Measurements from ENCODE around the gene PTTG1IP.
"Not testable (repeated sequence)": the region's sequence is repeated elsewhere in the genome, so short reads cannot be mapped to it uniquely, and the experiment has no call there.

Gene PTTG1IP

GRCh38 chr21:44883250-44883649 lies 9.8 kb upstream of the PTTG1IP start:
- no peak for DNase-seq (ENCODE audit: low read depth in 2 of 2, low spot score in 1 of 2)

GRCh38 chr21:44881198-44881872 lies 7.8 kb upstream of the PTTG1IP start:
- DNase-seq (ENCODE audit: low read depth in 2 of 2, low spot score in 1 of 2): no peak

GRCh38 chr21:44880405-44881197 lies 7.1 kb upstream of the PTTG1IP start:
- no peak for DNase-seq (ENCODE audit: low read depth in 2 of 2, low spot score in 1 of 2)

- DNase-seq (ENCODE audit: low read depth in 2 of 2, low spot score in 1 of 2): not testable (repeated sequence)
Observed at GRCh38 chr21:44879238-44879637, 5.7 kb upstream of the PTTG1IP start.

- DNase-seq (ENCODE audit: low read depth in 2 of 2, low spot score in 1 of 2): no peak
Observed at GRCh38 chr21:44878053-44878982, 4.8 kb upstream of the PTTG1IP start.

GRCh38 chr21:44876849-44877575 lies 3.5 kb upstream of the PTTG1IP start:
- DNase-seq (ENCODE audit: low read depth in 2 of 2, low spot score in 1 of 2): no peak

- no peak for DNase-seq (ENCODE audit: low read depth in 2 of 2, low spot score in 1 of 2)
Observed at GRCh38 chr21:44875316-44875700, 1.8 kb upstream of the PTTG1IP start.

- DNase-seq (ENCODE audit: low read depth in 2 of 2, low spot score in 1 of 2): no peak
Observed at GRCh38 chr21:44874497-44875315, 1.2 kb upstream of the PTTG1IP start.

GRCh38 chr21:44874240-44874496 lies 678 bp upstream of the PTTG1IP start:
- no peak for DNase-seq (ENCODE audit: low read depth in 2 of 2, low spot score in 1 of 2)

GRCh38 chr21:44872649-44873355 lies 688 bp downstream of the PTTG1IP start:
- no peak for DNase-seq (ENCODE audit: low read depth in 2 of 2, low spot score in 1 of 2)

GRCh38 chr21:44872323-44872648 lies 1.2 kb downstream of the PTTG1IP start:
- DNase-seq (ENCODE audit: low read depth in 2 of 2, low spot score in 1 of 2): no peak

- no peak for DNase-seq (ENCODE audit: low read depth in 2 of 2, low spot score in 1 of 2)
Observed at GRCh38 chr21:44871576-44872269, 1.8 kb downstream of the PTTG1IP start.

GRCh38 chr21:44870748-44871495 lies 2.6 kb downstream of the PTTG1IP start:
- no peak for DNase-seq (ENCODE audit: low read depth in 2 of 2, low spot score in 1 of 2)

GRCh38 chr21:44869781-44870747 lies 3.4 kb downstream of the PTTG1IP start:
- no peak for DNase-seq (ENCODE audit: low read depth in 2 of 2, low spot score in 1 of 2)

GRCh38 chr21:44868707-44869106 lies 4.8 kb downstream of the PTTG1IP start:
- DNase-seq (ENCODE audit: low read depth in 2 of 2, low spot score in 1 of 2): no peak

- DNase-seq (ENCODE audit: low read depth in 2 of 2, low spot score in 1 of 2): no peak
Observed at GRCh38 chr21:44867999-44868700, 5.3 kb downstream of the PTTG1IP start.

GRCh38 chr21:44867464-44867863 lies 6.0 kb downstream of the PTTG1IP start:
- DNase-seq (ENCODE audit: low read depth in 2 of 2, low spot score in 1 of 2): no peak

Measured in stimulated activated CD8-positive, alpha-beta memory T cell treated with anti-CD3 and anti-CD28 coated beads, Interleukin-4, amount 100 ng/mL, for 1 hour (primary cell).